ENCODE data around the gene C19orf12. TPM values are rescaled to one million over a fixed set of nuclear protein-coding genes. Genes with fewer than 3 reads are reported as not detected.
A peak's percentile ranks its signal among the peaks of the same experiment; 100 is the strongest.
"Not testable (repeated sequence)": the region's sequence is repeated elsewhere in the genome, so short reads cannot be mapped to it uniquely, and the experiment has no call there.

Gene C19orf12
- polyA plus RNA-seq, 3 donors from 2014 or later = 32.4 to 68.3 (median 60.3) TPM

DNA sequence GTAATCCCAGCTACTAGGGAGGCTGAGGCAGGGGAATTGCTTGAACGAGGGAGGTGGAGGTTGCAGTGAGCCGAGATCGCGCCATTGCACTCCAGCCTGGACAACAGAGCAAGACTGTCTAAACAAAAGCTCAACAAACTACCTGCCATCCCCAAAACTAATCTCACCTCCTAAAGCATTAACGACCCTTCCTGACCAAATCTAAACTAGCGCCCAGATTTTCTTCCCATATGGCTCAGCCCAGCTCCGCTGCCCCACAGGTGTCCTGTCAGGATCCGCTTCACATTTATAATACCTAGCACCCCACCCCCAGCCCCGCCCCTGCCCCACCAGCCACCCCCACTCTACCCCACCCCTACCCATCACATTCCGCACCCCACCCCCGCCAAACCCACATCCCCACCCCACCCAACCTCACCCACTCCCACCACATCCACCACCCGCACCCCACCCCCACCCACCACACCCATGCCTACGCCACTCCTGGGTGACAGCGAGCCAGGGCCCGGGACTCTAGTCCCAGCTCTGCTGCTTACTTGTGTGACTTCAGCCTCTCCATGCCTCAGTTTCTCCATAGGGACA lies 599 bp downstream of the C19orf12 start:
- peak in 2 of 3 donors; percentile 59 to 67 for DNase-seq
- no peaks in the 10 kb centered on the region for H3K36me3 Mint-ChIP-seq
- H3K4me3 Mint-ChIP-seq = peak overlapping the region; percentile 83 to 97 (median 91)
- H3K9me3 Mint-ChIP-seq = no peaks in the 10 kb centered on the region
- peaks cover 7 to 23% (median 15%) of the 10 kb centered on the region in 3 donors for H3K27me3 Mint-ChIP-seq (ENCODE audit: low read depth in 3 of 3)
- peaks cover 61 to 68% of the 10 kb centered on the region in 2 donors for H3K4me1 Mint-ChIP-seq
- H3K27ac Mint-ChIP-seq = peak overlapping the region; percentile 88 to 99 (median 91)

DNA sequence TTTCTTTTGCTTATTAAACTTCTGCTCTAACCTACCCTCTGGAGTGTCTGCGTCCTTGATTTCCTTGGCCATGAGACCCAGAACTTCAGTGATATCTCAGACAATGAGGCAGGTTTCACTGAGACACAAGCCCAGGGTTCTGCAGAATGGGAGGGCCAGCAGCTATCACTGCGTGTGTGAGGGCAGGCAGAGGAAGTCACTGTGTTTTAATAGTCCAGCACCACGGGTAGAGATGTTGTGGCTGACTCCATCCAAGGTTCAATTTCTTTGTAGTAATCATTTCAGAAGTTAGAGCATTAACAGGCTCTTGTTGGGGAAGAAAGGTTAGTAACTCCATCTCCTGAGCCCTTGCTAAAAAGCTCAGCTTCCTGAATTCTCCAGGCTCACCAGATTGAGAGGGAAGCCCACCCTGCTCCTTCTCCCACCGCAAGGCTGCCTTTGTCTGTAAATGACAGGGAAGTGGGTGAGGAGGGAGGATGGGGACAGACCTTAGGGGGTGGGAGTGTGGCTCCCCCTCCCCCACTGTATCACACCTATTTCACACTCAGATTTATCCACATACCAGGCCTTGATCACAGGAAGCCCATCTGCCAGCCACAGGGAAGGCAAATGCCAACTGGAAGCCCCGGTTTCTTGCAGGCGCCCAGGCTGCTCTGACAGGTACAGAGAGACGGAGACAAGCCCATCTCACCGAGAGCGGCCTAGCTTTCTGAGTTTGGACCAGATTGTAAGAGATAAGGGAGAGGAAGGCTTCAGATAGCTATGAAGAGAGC lies 2.1 kb downstream of the C19orf12 start:
- H3K27ac Mint-ChIP-seq = peak overlapping the region; percentile 88 to 99 (median 91)
- DNase-seq = peak; percentile 15 to 27 (median 21)

GRCh38 chr19:29711584-29712132 lies 3.4 kb downstream of the C19orf12 start:
- Mint-ChIP-seq H3K4me3 (peak overlapping the region; percentile 83 to 97 (median 91)), H3K27ac (peak overlapping the region; percentile 85 to 93 (median 88)), H3K4me1 (peaks cover 72 to 76% of the 10 kb centered on the region in 2 donors), H3K9me3 (no peaks in the 10 kb centered on the region), H3K36me3 (peaks cover 0 to 6% (median 5%) of the 10 kb centered on the region in 3 donors), H3K27me3 (ENCODE audit: low read depth in 3 of 3) (peaks cover 7 to 23% (median 15%) of the 10 kb centered on the region in 3 donors)
- DNase-seq = no peak

More for the DNA sequence above, 2.1 kb downstream of the C19orf12 start:
- Mint-ChIP-seq H3K36me3 (no peaks in the 10 kb centered on the region), H3K9me3 (no peaks in the 10 kb centered on the region), H3K4me1 (peaks cover 73 to 79% of the 10 kb centered on the region in 2 donors), H3K27me3 (ENCODE audit: low read depth in 3 of 3) (peaks cover 7 to 23% (median 15%) of the 10 kb centered on the region in 3 donors), H3K4me3 (peak overlapping the region; percentile 83 to 97 (median 91))

GRCh38 chr19:29709440-29709798 lies 5.6 kb downstream of the C19orf12 start:
- DNase-seq; H3K27me3 Mint-ChIP-seq (ENCODE audit: low read depth in 3 of 3); H3K4me3 Mint-ChIP-seq; H3K9me3 Mint-ChIP-seq: not testable (repeated sequence)
- peaks cover 0 to 16% (median 15%) of the 10 kb centered on the region in 3 donors for H3K36me3 Mint-ChIP-seq
- H3K27ac Mint-ChIP-seq = peak overlapping the region in 5 of 6 donors; percentile 51 to 77 (median 70)
- peaks cover 67 to 70% of the 10 kb centered on the region in 2 donors for H3K4me1 Mint-ChIP-seq

DNA sequence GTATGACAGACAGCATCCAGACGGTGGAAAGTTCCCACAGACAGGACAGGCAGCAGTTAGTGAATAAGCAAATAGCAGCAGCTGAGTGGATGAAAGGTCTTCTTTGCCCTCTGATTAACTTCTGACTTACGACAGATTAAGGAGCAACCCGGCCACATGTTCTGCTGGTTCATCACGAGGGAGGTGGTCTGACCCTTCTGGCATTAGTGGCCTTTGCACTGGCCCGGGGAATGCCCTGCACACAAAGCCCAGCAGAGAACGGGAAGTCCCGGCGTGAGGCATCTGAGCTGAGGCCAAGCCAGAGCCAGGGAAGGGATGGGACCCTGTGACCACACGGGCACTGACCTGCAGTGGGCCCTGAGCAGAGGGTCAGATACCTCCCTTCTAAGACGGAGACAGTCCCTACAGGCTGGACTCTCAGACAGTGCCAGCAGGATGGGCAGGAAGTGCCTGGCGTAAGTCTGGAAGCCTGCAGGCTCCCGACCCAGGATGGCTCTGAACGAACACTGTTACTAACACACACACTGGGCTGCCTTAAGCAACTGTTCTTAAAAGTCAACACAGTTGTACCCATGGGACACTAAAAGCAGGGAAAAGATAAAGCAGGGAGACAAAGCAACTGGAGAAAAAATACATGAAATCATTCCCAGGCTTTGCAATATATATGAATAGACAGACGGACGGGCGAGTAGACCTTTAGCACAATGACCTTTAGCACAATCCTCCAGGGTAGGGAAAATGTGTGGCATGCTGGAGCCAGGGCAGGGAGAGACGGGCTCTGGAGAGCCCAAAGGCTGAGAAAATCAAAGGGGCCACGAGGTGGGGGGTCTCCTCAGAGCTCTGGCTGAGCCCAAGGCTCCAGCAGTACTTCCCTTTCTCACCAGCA lies 6.3 kb downstream of the C19orf12 start:
- H3K9me3 Mint-ChIP-seq = no peaks in the 10 kb centered on the region
- peak overlapping the region in 1 of 5 donors; percentile 7 for H3K4me3 Mint-ChIP-seq
- H3K36me3 Mint-ChIP-seq = peaks cover 0 to 16% (median 15%) of the 10 kb centered on the region in 3 donors
- peaks cover 62 to 64% of the 10 kb centered on the region in 2 donors for H3K4me1 Mint-ChIP-seq
- H3K27ac Mint-ChIP-seq = peak overlapping the region; percentile 29 to 84 (median 72)
- peaks cover 0 to 5% (median 2%) of the 10 kb centered on the region in 3 donors for H3K27me3 Mint-ChIP-seq (ENCODE audit: low read depth in 3 of 3)
- DNase-seq = no peak

GRCh38 chr19:29706635-29707034 lies 8.4 kb downstream of the C19orf12 start:
- no peaks in the 10 kb centered on the region for H3K27me3 Mint-ChIP-seq (ENCODE audit: low read depth in 3 of 3)
- no peaks in the 10 kb centered on the region for H3K9me3 Mint-ChIP-seq
- H3K4me1 Mint-ChIP-seq = peaks cover 40 to 42% of the 10 kb centered on the region in 2 donors
- H3K27ac Mint-ChIP-seq = peak overlapping the region in 2 of 6 donors; percentile 35 to 64
- H3K36me3 Mint-ChIP-seq = peaks cover 0 to 19% (median 15%) of the 10 kb centered on the region in 3 donors
- no peak for DNase-seq
- H3K4me3 Mint-ChIP-seq = no peak overlapping the region

- DNase-seq = no peak
- peaks cover 0 to 19% (median 15%) of the 10 kb centered on the region in 3 donors for H3K36me3 Mint-ChIP-seq
- H3K4me1 Mint-ChIP-seq = peaks cover 31 to 36% of the 10 kb centered on the region in 2 donors
- H3K4me3 Mint-ChIP-seq = no peak overlapping the region
- H3K9me3 Mint-ChIP-seq = no peaks in the 10 kb centered on the region
- H3K27ac Mint-ChIP-seq = peak overlapping the region in 4 of 6 donors; percentile 34 to 86 (median 54)
- H3K27me3 Mint-ChIP-seq (ENCODE audit: low read depth in 3 of 3) = no peaks in the 10 kb centered on the region
Measured at GRCh38 chr19:29705706-29706105, 9.4 kb downstream of the C19orf12 start.

DNA sequence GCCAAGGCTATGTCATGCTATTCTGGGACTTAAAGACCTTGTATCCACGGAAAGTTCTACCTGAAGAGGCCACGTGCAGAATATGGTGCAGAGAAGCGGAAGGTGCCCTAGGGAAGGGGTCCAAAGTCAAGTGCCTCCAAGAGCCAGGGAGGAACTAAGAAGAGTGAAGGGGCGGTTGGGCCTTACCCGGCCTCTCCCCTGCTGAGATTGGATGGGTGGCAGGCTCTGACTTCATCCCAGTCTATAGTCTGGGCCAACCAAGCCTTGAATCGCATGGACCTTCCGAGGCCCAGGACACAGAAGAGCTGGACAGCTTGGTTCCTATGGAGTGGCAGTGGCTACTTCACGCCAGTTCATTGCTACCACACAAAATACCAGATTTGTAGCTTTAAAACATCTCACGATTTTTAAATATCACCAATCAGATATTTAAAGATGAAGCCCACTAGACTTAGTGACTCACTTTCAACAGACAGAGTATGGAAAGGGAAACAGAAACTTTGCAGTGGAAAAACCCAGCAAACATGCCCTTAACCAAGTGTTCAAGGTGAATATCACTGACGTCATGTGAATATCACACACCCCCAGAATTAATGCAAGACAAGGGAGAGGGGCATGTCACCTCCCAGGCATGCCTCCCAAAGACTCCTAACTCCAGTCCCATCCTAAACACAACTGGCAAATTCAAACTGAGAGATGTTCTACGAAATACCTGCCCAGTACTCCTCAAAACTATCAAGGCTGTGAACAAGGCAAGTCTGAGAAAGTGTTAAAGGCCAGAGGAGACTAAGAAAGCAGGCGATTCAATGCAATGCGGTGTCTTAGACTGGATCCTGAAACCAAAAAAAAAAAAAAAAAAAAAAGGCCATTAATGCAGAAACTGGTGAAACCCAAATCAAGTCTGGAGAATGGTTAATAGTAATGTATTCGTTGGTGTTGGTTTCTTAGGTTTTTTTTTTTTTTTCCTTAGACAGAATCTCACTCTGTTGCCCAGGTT lies 10.2 kb downstream of the C19orf12 start:
- DNase-seq = no peak
- Mint-ChIP-seq H3K27ac (peak overlapping the region; percentile 11 to 86 (median 74)), H3K9me3 (no peaks in the 10 kb centered on the region), H3K4me3 (no peak overlapping the region), H3K36me3 (peaks cover 0 to 19% (median 15%) of the 10 kb centered on the region in 3 donors), H3K27me3 (ENCODE audit: low read depth in 3 of 3) (no peaks in the 10 kb centered on the region), H3K4me1 (peaks cover 22 to 27% of the 10 kb centered on the region in 2 donors)

DNA sequence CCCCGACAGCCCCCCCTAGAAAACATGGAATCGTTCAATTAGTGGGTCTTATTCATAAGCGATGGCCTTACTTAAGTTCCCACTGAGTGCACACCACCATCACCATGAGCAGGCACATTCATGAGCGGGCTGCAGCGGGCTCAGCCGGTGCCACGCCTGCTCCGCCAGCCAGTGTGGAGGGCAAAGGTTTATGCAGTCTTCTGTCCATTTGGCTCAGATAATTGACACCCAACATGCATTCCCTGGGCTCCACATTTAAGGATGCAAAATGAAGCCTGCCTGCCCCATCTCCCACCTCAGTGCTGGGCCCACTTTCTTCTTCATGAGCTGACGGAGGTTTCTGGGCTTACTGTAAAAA lies 12.1 kb downstream of the C19orf12 start:
- Mint-ChIP-seq H3K4me1 (peaks cover 9 to 13% of the 10 kb centered on the region in 2 donors), H3K9me3 (no peaks in the 10 kb centered on the region), H3K27ac (no peak overlapping the region), H3K4me3 (no peak overlapping the region), H3K27me3 (ENCODE audit: low read depth in 3 of 3) (no peaks in the 10 kb centered on the region), H3K36me3 (peaks cover 0 to 19% (median 15%) of the 10 kb centered on the region in 3 donors)
- no peak for DNase-seq

GRCh38 chr19:29702161-29702962 lies 12.7 kb downstream of the C19orf12 start:
- no peak overlapping the region for H3K27ac Mint-ChIP-seq
- no peak overlapping the region for H3K4me3 Mint-ChIP-seq
- H3K36me3 Mint-ChIP-seq = peaks cover 0 to 14% (median 11%) of the 10 kb centered on the region in 3 donors
- peaks cover 9 to 13% of the 10 kb centered on the region in 2 donors for H3K4me1 Mint-ChIP-seq
- no peaks in the 10 kb centered on the region for H3K9me3 Mint-ChIP-seq
- DNase-seq = no peak
- peaks cover 0 to 1% (median 0%) of the 10 kb centered on the region in 3 donors for H3K27me3 Mint-ChIP-seq (ENCODE audit: low read depth in 3 of 3)

GRCh38 chr19:29700498-29700897 lies 14.6 kb downstream of the C19orf12 start:
- Mint-ChIP-seq H3K4me3 (no peak overlapping the region), H3K27ac (peak overlapping the region in 1 of 6 donors; percentile 46), H3K27me3 (ENCODE audit: low read depth in 3 of 3) (peaks cover 0 to 1% (median 0%) of the 10 kb centered on the region in 3 donors), H3K9me3 (no peaks in the 10 kb centered on the region), H3K4me1 (peaks cover 9 to 15% of the 10 kb centered on the region in 2 donors), H3K36me3 (peaks cover 0 to 8% (median 5%) of the 10 kb centered on the region in 3 donors)
- DNase-seq = no peak

Measured in immature natural killer cell (primary cell).